GM12873 (cell line): Measurements from ENCODE around the gene CDC42EP1.

Source experiments
- CTCF ChIP-seq: IDR thresholded peaks from 2 replicates; pipeline ENCODE4 v1.5.1; 2012; ENCODE audit warnings: low read depth, mild to moderate bottlenecking, moderate library complexity, low read length, control low read depth; ENCODE audit not compliant: insufficient read depth; ENCODE audit errors: missing control alignments

CDC42EP1 gene

GRCh38 chr22:37604074-37604473, 43.8 kb downstream of the CDC42EP1 start:
- no peak for TF ChIP-seq CTCF

- no peak for TF ChIP-seq CTCF
Measured at GRCh38 chr22:37604875-37605274, 44.6 kb downstream of the CDC42EP1 start.

- peak; percentile 100 for TF ChIP-seq CTCF
Measured at GRCh38 chr22:37607010-37607934, 47.0 kb downstream of the CDC42EP1 start.

- TF ChIP-seq CTCF, result no peak
Measured at GRCh38 chr22:37607935-37608476, 47.7 kb downstream of the CDC42EP1 start.

- no peak for TF ChIP-seq CTCF
Measured at GRCh38 chr22:37608477-37609239, 48.4 kb downstream of the CDC42EP1 start, which contains the start of gene GGA1. GGA1 (plus strand) TSS chr22:37608834; CDS start chr22:37608861, 27 bp downstream.

GRCh38 chr22:37609240-37610152, 49.2 kb downstream of the CDC42EP1 start:
- TF ChIP-seq CTCF, result no peak
